Non-pigmented ciliary epithelial cell (primary cell): ENCODE measurements around the gene IQCN.

ENCODE experiments used
- DNase-seq: peaks from one replicate; pipeline ENCODE4 v3.0.0-alpha.2; 2010; ENCODE audit warnings: low read depth

IQCN gene

DNA sequence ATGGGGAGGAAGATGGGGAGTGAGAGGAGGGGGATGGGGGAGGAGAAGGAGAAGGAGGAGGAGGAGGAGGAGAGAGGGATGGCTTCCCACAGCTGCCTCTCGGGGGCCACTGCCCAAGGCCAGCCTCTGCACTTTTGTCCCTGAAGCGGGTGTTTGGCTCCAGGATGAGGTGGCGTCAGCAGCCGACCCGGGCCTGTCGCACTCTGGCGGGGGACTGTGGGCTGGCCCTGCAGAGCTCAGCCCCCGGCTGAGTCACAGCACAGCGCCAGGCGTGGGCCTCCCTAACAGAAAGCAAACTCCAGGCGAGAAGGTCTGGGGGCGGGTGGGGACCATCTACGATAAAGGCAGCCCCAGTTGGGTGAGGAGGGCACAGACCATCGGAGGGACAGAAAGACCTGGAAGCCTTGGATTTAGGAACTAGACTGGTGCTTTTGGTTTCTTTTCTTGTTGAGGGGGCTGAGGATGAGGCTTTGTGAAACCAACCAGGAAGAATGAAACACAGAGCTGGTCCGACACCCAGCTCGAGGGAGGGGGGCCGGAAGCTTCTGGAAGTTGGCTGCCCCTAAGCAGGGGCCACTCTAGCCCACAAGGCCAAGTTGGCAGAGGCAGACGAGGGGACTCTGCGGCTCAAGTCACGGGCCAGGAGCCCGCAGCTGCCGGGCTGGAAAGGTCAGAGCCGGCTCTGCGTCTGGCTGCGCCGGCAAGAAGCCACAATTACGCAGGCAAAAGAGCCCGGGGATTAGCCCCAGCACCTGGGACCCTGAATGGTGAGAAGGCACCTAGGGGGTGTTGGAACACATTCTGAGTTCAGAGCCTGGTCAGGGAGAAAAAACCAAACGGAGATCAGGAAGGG, 30.4 kb upstream of the IQCN start:
- DNase-seq: peak; percentile 30

GRCh38 chr19:18304208-18304457, 29.9 kb upstream of the IQCN start:
- DNase-seq: no peak

DNA sequence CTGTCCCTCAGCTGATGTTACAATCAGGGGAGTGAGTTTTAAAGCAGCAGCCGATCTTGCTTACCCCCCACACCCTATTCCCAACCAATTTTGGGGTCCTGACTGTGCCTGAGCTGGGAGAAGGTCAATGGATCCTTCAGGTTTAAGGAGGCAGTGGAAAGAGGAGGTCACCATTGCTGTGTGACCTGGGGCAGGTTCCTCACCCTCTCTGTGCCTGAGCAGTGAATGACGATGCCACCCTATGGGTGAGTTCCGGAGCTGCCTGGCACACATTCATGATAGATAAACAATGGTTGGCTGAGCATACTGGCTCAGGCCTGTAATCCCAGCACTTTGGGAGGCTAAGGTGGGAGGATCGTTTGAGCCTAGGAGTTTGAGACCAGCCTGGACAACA, 27.5 kb upstream of the IQCN start:
- no peak for DNase-seq

- no peak for DNase-seq
These were observed 26.9 kb upstream of the IQCN start for GRCh38 chr19:18300930-18301717.

- DNase-seq: no peak
These were observed 25.4 kb upstream of the IQCN start for GRCh38 chr19:18299654-18300053.

- no peak for DNase-seq
These were observed 24.3 kb upstream of the IQCN start for GRCh38 chr19:18298601-18299000.

GRCh38 chr19:18297308-18297707, 23.1 kb upstream of the IQCN start:
- DNase-seq: no peak

DNA sequence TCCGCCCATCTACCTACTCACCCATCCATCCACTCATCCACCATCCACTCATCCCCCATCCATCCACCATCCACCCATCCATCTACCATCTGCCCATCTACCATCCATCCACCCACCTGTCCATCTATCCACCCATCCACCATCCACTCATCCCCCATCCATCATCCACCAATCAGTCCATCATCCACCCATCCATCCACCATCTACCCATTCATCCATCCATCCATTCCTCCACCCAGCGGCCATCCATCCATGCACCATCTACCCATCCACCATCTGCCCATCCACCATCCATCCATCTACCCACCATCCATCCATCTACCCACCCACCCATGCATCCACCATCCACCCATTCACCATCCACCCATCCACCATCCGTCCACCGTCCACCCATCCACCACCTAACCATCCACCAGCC, 20.8 kb upstream of the IQCN start:
- DNase-seq: no peak

GRCh38 chr19:18294467-18294864, 20.2 kb upstream of the IQCN start:
- DNase-seq: no peak

DNA sequence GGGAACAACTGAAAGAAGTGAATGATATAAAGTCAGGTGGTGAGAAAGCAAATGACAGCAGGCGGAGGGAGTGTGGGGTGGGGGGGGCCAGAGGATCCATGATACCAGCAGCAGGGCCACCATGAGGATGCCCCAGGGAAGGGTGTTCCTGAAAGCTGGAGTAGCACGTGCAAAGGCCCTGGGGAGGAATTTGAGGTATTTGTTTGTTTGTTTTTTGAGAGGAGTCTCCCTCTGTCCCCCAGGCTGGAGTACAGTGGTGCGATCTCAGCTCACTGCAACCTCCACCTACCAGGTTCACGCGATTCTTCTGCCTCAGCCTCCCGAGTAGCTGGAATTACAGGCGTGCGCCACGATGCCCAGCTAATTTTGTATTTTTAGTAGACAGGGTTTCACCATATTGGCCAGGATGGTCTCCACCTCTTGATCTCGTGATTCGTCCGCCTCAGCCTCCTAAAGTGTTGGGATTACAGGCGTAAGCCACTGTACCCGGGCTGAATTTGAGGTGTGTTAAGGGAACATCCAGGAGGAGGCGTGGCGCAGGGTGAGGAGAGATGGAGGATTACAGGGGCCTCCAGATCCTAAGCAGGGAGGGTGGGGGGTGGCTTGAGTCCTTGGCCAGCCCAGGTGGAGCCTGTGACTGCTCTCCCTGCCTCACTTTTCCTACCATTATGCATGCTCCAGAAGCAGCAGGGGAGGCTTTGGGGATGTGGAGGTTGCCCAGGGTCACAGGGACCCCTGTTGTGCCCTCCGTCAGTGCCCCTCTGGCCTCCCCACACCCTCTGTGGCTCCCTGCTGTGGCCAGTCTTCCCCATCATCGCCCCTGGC, 19.6 kb upstream of the IQCN start:
- no peak for DNase-seq

DNA sequence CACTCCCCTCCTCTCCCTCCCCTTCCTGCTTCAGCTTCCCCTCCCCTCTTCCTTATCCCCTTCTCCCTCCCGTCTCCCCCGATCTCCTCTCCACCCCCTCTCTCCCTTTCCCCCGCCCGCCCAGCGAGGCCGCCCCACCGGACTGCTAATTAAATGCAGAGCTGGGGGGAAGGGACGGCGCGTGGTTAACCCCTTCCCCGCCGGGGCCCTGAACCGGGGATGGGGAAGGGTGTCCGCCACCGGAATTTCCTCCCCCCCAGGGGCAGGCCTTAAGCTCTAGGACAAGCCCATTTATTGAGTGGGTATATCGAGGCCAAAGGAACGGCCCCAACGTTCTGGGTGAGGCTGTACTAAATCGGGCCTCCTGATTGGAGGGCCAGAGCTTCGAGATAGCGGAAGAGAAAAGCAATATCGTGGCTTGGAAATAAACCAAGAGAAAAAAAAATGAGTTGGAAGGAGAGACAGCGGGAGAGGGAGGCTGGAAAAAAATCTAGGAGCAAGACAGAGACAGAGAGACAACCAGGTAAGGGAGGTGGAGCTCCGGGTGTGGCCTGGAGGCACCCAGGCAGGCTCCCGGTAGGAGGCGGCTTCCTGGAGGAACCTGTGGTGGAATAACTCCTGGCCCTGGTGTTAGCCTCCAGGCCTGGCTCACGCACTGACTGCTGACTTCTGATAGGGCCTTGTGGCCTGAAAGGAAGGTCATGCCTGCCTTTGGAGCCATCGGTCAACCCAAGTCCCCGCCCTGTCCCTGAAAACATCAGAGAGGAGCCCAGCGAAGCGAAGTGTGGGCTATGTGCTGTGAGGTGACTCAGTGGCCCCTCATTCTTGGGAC, 18.8 kb upstream of the IQCN start:
- peak; percentile 38 for DNase-seq

- no peak for DNase-seq
These were observed 18.2 kb upstream of the IQCN start for GRCh38 chr19:18292462-18292809.

DNA sequence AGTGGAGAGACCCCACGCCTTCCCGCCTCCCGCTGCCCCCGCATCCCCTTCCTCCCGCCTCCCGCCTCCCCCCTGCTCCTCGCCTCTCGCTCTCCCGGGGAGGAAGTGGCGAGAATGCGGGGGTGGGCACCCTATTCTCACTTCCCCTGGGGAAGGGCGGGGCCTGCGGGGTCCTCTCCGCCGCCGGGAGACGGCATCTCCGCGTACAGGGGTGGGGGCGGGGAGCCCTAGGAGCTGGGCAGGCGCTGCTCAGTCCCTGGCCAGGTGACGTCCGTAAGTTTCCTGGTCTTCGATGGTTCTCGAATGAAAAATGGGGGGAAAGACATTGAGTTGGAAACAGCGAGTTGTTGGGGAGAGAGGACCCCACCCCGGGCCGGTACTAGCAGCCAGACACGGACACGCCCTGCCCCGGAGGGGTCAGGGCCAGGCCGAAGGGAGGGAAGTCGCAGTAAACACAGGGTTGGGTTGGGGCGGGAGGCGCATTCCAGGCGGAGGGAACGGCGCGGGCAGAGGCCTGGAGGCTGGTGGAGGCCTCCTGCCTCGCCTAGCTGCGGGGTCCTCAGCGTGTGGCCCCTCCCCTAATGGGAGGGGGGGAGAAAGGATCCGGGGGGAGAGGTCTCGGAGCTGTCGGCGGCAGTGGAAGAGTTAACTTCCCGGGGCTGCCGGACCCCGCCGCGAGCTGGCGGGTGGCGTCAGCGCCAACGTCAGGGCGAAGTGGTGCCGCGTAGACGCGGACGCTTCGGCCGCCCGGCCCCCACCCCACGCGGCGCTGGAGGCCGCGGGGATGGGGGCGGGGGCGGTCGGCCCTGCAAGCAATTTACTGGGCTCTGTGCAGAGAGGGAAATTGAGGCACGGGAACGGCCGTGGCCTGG, 17.6 kb upstream of the IQCN start:
- DNase-seq: peak; percentile 40

- DNase-seq: no peak
These were observed 16.8 kb upstream of the IQCN start for GRCh38 chr19:18291019-18291524.

- DNase-seq: no peak
These were observed 16.2 kb upstream of the IQCN start for GRCh38 chr19:18290302-18291018.

GRCh38 chr19:18289471-18290301, 15.4 kb upstream of the IQCN start:
- no peak for DNase-seq

DNA sequence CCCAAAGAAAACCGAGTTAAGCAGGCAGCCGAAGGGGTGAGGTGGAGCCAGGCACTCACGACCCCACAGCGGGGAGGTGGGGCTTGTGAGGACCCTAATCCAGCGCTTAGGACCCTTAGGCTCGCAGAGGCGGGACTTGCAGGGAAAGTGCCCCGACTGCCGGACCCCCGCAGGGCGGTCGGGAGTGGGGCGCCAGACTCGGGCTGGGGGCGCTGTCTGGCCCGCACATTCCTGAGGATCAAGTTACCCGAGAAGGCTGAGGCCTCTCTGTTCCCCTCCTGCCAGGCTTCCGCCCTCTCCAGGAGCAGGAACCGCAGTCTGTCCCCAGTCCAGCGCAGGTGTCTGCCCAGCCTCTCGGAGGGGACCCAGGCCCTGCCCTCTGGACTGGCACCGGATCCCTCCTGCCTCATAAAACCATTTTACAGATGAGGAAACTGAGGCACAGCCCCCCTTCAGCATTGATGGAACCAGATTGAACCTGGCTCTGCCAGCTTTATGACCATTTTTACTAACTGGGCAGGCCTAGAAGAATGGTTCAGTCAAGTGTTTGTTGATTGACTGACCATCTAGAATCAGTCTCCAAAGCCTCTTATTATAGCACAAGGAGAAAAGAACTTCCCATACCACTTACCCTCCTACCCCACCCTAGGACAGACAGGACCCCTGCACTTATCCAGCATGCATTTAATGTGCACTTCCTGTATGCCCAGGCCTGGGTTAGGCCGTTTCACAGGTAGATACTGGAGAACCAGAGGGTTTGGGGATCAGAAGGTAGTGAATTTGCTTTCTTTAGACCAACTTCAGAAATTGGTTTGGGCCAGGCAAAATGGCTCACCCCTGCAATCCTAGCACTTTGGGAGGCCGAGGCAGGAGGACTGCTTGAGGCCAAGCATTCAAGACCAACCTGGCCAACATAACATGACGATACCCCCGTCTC, 13.9 kb upstream of the IQCN start:
- no peak for DNase-seq
